COLO668 (cell line): ENCODE measurements around the gene NBPF1.
"Not testable (repeated sequence)": the region's sequence is repeated elsewhere in the genome, so short reads cannot be mapped to it uniquely, and the experiment has no call there.

Source experiments
- DNase-seq: peaks from one replicate; lab custom pipeline; 2025; ENCODE audit not compliant: unreplicated experiment; lab: John Stamatoyannopoulos, UW

Gene NBPF1

GRCh38 chr1:16613185-16614147 lies at the start of gene NBPF1:
TSS of gene NBPF1 (minus strand) at chr1:16613564.
- peak; percentile 97 for DNase-seq

DNA sequence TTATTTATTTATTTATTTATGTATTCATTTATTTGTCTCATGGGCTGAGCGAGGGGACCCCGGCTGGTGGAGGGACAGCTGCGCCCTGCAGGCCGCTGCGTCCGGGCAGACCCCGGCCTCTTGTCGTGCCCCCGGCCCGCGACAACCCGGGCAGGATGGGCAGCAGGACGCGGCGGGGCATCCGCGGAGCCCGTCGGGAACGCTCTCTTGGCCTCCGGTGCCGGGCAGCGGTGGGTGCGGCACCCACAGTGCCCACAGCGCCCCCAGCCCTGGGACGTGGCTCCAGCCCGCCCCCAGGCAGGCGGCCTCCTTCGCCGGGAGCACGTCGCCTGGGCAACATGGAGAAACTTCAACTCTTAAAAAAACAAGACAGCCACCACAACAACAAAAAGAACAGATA lies 44.9 kb upstream of the NBPF1 start:
- DNase-seq: not testable (repeated sequence)

DNA sequence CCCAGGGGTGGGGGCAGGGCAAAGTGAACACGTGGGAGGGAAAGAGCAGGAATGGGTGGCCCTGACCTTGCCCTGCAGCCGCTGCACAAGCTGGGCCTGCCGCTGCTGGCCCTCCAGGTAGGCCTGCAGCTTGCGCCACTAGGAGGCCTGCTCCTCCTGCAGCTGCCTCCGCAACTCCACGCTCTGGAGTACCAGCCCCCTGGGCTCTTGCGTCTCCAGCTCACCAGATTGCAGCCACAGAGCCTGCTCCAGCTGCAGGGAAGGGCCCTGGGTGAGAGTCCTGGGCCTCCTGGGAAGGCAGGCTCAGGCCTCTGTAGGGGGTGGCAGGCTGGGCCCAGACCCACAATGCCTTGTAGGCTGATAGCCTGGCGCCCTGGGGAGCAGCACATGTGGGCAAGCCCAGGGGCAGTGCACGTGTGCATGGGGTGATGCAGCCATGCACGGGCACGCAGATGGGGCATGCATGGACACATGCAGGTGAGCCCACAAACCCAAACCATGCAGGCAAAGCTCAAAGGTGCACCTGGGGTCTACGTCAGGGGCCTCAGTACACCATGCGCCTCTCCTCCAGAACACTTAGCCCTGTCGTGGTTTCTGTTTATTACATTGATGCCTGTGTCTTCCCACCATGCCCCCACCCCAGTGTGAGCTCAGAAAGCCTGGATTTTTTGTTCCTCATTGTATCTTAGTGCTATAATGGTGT lies 43.8 kb upstream of the NBPF1 start:
- not testable (repeated sequence) for DNase-seq

DNA sequence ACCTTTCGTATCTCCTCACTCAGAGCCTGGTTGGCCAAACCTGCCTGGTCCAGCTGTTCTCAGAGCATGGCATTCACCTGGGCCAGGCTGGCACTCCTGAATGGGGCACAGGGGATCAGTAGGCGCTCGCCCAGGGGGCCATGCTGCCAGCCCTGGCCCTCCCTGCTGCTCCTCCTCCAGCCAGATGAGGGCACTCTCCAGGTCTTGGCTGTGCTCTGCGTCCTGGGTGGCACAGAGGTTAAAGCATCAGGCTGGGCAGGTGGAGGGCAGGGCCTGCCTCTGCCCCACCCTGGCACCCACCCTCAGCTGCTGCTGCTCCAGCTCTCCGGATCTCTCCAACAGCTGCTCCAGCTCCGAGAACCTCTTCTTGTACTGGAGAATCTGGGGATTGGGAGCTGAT lies 43.2 kb upstream of the NBPF1 start:
- DNase-seq: not testable (repeated sequence)

GRCh38 chr1:16651560-16651959 lies 38.2 kb upstream of the NBPF1 start:
- DNase-seq: not testable (repeated sequence)

DNA sequence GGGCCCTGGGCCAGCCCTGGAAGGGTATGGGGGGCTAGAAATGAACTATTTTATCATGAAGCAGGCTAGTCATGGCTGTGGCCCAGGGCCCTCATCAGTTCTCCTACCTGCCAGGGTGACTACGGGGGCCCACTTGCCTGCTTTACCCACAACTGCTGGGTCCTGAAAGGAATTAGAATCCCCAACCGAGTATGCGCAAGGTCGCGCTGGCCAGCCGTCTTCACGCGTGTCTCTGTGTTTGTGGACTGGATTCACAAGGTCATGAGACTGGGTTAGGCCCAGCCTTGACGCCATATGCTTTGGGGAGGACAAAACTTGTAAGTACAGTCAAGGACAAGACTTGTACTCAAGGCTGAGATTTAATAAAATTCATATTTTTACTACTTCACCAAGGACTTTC lies 36.6 kb upstream of the NBPF1 start:
- DNase-seq: not testable (repeated sequence)

GRCh38 chr1:16649390-16649789 lies 36.0 kb upstream of the NBPF1 start:
- DNase-seq: not testable (repeated sequence)

- not testable (repeated sequence) for DNase-seq
These were observed 35.4 kb upstream of the NBPF1 start for GRCh38 chr1:16648756-16649155.

DNA sequence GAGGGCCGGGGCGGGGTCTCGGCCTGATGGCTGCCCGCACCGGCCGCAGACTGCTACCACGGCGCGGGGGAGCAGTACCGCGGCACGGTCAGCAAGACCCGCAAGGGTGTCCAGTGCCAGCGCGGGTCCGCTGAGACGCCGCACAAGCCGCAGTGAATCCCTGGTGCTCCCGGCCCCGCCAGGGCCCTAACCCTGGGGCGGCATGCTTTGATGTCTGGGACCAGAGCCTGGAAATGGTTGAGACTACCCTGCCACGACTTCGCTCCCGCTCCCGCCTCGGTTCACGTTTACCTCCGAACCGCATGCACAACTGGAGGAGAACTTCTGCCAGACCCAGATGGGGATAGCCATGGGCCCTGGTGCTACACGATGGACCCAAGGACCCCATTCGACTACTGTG lies 34.9 kb upstream of the NBPF1 start:
- not testable (repeated sequence) for DNase-seq

DNA sequence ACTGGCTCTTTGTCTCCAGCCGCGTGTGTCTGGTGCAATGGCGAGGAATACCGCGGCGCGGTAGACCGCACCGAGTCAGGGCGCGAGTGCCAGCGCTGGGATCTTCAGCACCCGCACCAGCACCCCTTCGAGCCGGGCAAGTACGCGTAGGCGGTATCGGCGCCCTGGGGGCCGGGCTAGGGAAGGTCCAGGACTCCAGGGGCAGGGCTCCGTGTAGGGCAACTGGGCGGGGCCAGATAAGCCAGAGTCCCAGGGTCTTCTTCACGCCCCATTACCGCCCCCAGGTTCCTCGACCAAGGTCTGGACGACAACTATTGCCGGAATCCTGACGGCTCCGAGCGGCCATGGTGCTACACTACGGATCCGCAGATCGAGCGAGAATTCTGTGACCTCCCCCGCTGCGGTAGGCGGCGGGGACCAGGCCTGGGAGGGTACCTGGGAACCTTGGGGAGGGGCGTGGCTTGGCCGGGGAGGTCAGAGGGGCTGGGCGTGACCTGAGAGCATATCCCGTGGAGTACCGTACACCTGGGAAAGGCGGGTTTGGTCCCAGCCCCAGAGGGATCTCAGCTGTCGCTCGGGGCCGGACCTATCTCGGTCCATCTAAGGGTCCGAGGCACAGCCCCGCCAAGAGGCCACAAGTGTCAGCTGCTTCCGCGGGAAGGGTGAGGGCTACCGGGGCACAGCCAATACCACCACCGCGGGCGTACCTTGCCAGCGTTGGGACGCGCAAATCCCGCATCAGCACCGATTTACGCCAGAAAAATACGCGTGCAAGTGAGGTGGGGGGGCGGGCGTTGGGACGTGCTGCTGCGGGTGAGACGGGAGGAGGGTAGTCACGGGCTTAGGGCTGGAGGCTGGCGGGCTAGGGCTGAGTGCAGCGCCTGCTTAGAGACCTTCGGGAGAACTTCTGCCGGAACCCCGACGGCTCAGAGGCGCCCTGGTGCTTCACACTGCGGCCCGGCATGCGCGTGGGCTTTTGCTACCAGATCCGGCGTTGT lies 34.1 kb upstream of the NBPF1 start:
- DNase-seq: not testable (repeated sequence)

DNA sequence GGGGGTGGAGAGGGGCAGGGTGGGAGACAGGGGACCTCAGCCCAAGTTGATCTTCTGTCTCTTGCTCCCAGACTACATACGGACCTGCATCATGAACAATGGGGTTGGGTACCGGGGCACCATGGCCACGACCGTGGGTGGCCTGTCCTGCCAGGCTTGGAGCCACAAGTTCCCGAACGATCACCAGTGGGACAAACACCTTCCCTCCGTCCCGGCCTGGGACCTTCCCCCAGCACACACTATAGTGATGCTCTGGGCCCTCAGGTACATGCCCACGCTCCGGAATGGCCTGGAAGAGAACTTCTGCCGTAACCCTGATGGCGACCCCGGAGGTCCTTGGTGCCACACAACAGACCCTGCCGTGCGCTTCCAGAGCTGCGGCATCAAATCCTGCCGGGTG lies 33.4 kb upstream of the NBPF1 start:
- DNase-seq: not testable (repeated sequence)

DNA sequence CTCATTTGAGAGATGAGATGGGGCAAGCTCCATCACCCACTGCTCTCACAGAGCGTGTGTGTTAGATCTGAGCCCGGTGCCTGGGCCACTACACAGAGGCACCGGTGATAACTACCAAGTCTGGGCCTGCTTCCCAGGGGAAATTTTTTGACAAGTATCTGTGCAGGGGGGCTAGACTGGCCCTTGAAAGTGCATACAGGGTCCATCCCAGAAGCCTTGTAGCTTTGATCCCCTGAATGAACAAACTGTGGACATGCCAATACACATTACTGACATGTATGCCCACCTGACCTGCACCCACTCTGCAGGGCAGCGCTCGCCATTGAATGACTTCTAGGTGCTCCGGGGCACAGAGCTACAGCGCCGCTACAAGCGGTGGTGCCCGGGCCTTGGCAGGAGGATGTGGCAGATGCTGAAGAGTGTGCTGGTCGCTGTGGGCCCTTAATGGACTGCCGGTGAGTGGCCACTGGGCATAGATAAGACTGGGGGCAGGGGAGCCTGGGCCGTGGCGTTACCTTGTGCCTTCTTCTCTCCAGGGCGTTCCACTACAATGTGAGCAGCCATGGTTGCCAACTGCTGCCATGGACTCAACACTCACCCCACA lies 32.8 kb upstream of the NBPF1 start:
- DNase-seq: not testable (repeated sequence)

GRCh38 chr1:16645271-16646060 lies 32.1 kb upstream of the NBPF1 start:
- not testable (repeated sequence) for DNase-seq

DNA sequence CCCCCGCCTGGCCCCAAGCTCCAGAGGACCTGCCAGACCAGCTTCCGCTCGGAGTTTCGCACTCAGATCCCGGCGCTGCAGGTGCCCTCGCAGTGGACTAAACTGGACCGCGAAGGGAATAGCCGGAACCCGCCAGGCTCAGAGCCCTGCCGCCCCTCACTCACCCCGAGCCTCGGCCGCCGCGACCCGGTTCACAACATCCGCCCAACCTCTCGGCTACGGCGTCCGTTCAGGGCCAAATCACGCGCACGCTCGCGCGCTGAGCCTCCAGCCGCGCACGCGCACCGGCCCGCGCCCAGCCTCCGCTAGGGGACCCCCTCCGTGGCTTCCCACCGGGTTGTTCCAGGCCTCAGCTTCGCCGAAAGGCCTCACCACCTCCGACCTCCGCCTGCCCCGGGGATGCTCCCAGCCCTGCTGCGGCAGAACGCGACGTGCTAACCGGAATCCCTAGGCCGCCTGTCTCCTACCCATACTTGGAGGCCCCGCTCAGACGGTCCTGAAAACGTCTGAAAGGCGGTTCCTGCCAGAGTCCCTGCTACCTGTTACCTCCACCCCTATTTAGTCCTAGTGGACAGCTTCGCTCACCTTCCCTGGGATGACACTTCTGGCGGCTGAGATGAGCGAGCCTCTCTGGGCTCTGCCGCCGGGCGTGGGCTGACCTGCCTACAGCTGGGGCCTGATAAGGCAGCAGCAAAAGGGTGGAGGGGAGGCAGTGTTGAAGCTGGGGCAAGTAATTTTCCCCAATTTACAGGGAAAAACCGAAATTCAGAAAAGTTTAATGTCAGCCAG lies 31.3 kb upstream of the NBPF1 start:
- peak; percentile 100 for DNase-seq

- no peak for DNase-seq
These were observed 30.8 kb upstream of the NBPF1 start for GRCh38 chr1:16644193-16644481.

DNA sequence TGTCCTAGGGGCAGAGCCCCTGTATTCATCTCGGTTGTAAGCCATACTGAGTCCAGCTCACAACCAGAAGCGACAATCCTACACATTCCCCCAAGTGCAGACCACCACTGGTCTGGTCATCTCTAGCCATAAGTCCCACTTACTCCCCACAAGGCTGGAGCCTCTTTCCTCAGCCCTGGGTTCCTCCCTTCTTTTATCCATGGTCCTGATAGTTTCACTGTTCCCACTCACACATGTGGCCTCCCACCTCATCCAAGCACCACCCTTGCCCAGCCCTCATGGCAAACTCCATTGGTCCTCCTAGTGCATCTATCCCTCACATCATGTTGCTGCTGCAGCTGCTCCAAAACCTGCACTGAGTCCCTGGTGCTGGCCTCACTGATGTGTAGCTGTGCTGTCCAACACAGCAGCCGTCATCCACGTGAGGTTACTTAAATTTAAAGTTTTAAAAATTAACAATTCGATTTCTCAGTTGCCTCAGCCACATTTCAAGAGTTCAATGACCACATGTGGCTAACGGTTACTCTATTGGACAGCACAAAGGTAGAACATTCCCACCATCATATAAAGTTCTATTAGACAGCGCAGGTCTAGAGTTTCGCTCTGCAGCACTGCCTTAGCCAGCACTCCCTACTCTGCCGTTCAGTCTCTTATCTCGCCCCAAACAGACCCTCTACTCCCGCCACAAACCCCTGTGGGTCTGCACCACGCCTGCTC lies 30.3 kb upstream of the NBPF1 start:
- DNase-seq: not testable (repeated sequence)

DNA sequence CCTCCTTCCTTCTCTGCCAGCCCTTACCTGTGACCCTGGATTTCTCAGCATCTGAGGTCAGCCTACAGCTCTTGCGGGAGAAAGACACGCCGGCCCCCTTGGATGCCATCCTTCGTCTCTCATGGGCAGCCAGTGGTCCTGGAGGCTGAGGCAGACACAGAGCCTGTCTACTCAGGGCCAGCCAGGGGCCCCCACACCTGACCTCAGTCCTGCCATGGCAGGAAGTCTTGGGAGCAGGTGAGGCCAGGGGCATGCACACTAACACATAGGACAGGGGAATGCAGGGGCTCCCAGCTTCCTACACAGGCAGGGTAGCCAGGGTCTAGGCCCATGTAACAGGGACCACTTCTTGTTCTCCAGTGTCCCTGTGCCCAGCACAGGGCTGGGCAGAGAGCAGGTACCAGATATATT lies 29.6 kb upstream of the NBPF1 start:
- not testable (repeated sequence) for DNase-seq
